Measurements from ENCODE around the gene CD300C. TPM values are rescaled to one million over a fixed set of nuclear protein-coding genes. Genes with fewer than 3 reads are reported as not detected.
"Not testable (repeated sequence)": the region's sequence is repeated elsewhere in the genome, so short reads cannot be mapped to it uniquely, and the experiment has no call there.

CD300C gene
- total RNA-seq, 4 donors from 2014 or later: 0.59 to 1.8 (median 1.7) TPM; not detected in 1

DNA sequence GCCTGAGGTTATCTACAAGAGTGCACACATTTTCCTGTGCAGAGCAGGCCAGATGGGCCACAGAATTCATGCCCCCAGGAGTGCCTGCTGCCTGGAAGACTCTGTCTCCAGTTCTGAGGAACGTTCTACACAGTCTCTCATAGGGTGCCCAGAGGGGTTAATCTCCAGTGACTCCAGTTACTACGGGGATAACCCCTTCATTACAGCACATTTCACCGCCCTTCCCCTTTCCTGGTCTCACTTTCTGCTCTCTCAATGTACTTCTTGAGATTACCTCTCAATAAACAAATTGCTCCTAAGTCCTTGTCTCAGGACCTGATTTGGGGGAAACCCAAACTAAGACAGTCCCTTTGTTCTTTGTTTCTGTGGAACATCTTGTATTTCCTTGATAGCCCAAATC, 15.7 kb upstream of the CD300C start:
- Histone ChIP-seq H3K27ac (no peak overlapping the region), H3K36me3 (no peaks in the 10 kb centered on the region), H3K9me3 (no peaks in the 10 kb centered on the region), H3K27me3 (peaks cover 0 to 3% of the 10 kb centered on the region in 2 donors), H3K4me3 (no peak overlapping the region), H3K4me1 (no peaks in the 10 kb centered on the region)
- no peak for DNase-seq (ENCODE audit: low spot score in 2 of 2)
- TF ChIP-seq EP300 (IDR thresholded peaks at IDR 0.05) (no peak), POLR2A (IDR thresholded peaks at IDR 0.05) (no peak)
- TF ChIP-seq, protein P1, sequence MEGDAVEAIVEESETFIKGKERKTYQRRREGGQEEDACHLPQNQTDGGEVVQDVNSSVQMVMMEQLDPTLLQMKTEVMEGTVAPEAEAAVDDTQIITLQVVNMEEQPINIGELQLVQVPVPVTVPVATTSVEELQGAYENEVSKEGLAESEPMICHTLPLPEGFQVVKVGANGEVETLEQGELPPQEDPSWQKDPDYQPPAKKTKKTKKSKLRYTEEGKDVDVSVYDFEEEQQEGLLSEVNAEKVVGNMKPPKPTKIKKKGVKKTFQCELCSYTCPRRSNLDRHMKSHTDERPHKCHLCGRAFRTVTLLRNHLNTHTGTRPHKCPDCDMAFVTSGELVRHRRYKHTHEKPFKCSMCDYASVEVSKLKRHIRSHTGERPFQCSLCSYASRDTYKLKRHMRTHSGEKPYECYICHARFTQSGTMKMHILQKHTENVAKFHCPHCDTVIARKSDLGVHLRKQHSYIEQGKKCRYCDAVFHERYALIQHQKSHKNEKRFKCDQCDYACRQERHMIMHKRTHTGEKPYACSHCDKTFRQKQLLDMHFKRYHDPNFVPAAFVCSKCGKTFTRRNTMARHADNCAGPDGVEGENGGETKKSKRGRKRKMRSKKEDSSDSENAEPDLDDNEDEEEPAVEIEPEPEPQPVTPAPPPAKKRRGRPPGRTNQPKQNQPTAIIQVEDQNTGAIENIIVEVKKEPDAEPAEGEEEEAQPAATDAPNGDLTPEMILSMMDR (IDR thresholded peaks at IDR 0.05): no peak
- 47 to 63% methylated on average over 3 of the region's 3 CpGs for WGBS, 2 donors

DNA sequence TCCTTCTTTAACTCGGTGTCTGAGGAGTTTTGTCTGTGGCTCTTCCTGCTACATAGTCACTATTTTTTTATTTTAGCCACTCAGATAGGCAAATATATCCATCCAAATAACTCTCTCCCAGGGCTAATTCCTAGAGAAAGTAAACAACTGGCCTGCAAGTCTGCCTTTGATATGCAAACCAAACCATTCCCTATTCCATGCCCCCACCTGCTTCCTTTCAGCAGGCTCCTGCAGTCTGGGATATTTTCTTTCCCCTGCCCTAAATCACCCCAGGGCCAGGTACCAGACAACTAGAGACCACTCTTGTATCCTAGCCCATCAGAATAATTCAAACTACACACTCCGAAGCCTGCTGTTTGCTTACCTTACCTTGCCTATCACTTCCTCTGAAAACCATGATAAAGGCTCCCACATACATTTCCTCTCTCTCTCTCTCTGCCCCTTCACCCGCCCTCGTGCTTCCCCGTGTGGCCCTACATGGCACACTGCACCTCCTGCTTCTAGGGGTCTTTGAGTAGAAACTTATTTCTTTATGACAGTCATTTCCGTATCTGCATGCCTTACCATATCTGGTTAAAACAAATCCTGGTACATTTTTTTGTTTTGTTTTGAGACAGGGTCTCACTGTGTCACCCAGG, 13.1 kb upstream of the CD300C start:
- H3K9me3 ChIP-seq: no peaks in the 10 kb centered on the region
- H3K27ac ChIP-seq: no peak overlapping the region
- TF ChIP-seq POLR2A (IDR thresholded peaks at IDR 0.05) (no peak), EP300 (IDR thresholded peaks at IDR 0.05) (no peak)
- TF ChIP-seq, protein P1 (IDR thresholded peaks at IDR 0.05): no peak
- peaks cover 0 to 3% of the 10 kb centered on the region in 2 donors for H3K27me3 ChIP-seq
- no peak for DNase-seq (ENCODE audit: low spot score in 2 of 2)
- no peaks in the 10 kb centered on the region for H3K36me3 ChIP-seq
- 74 to 75% methylated on average over 6 of the region's 6 CpGs for WGBS, 2 donors
- H3K4me1 ChIP-seq: no peaks in the 10 kb centered on the region
- H3K4me3 ChIP-seq: no peak overlapping the region

DNA sequence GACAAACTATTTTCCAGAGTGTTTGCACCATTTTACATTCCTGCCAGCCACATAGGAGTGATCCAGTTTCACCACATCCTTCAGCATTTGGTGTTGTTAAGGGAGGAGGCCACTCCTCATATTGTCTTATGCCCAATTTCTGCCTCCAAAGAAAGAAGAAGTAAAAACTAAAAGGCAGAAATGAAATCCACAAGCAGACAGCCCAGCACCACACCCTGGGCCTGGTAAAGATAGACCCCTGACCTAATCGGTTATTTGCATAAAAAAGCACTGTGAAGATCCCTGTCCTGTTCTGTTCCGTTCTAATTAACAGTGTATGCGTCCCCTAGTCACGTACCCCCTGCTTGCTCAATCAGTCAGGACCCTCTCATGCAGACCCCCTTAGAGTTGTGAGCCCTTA, 12.5 kb upstream of the CD300C start:
- not testable (repeated sequence) for H3K27ac ChIP-seq; H3K27me3 ChIP-seq; H3K4me3 ChIP-seq; H3K4me1 ChIP-seq; DNase-seq (ENCODE audit: low spot score in 2 of 2); H3K9me3 ChIP-seq; H3K36me3 ChIP-seq
- WGBS, 2 donors: 67 to 73% methylated on average over 4 of the region's 4 CpGs

DNA sequence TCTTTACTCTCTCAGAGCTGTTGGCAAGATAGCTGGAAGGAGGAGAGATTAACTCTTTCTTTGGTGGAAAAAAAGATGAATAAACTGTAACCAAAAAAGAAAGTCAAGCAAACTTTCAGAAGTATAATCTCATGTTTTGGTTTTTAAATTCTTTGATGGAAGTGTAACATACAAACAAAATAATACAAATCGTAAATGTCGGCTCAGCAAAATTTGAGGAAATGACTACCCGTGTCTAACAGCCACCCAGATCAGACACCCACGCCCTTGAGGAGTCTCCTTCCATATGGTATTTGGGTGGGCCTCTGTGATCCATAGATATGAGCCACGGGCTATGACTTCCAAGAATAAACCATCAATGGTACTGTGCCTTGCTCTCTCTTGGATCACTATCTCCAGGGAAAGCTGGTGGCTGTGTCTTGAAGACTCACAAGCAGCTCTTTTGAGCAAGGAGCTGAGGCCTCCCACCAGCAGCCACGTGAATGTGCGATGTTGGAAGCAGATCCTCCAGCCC, 9.6 kb upstream of the CD300C start:
- TF ChIP-seq EP300 (IDR thresholded peaks at IDR 0.05): no peak
- H3K36me3 ChIP-seq: no peaks in the 10 kb centered on the region
- no peaks in the 10 kb centered on the region for H3K4me1 ChIP-seq
- H3K9me3 ChIP-seq: no peaks in the 10 kb centered on the region
- DNase-seq (ENCODE audit: low spot score in 2 of 2): no peak
- no peak overlapping the region for H3K4me3 ChIP-seq
- WGBS, 2 donors: 67 to 73% methylated on average over 7 of the region's 7 CpGs
- no peak overlapping the region for H3K27ac ChIP-seq
- H3K27me3 ChIP-seq: peaks cover 0 to 3% of the 10 kb centered on the region in 2 donors

DNA sequence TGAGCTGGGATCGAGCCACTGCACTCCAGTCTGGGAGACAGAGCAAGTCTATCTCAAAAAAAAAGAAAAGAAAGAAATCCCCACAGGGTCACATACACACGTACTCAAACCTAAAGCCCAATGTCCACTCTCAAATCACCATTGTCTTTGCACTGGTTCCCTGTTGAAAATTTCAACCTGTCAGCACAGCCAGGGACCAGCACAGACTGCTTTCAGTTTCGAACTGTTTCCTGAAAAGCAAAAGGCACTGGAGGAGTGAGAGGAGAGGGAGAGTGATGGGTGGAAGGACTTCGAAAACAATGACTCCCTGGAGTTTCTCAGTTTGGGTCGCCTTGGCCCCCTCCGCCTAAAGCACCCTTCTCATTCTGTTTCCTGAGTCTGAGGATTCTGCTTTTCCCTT, 9.0 kb upstream of the CD300C start:
- Histone ChIP-seq H3K27ac (no peak overlapping the region), H3K36me3 (no peaks in the 10 kb centered on the region), H3K9me3 (no peaks in the 10 kb centered on the region), H3K4me1 (no peaks in the 10 kb centered on the region), H3K27me3 (peaks cover 0 to 3% of the 10 kb centered on the region in 2 donors), H3K4me3 (no peak overlapping the region)
- WGBS, 2 donors: 59 to 60% methylated on average over 6 of the region's 6 CpGs
- TF ChIP-seq EP300 (IDR thresholded peaks at IDR 0.05): no peak
- TF ChIP-seq, protein P1 (IDR thresholded peaks at IDR 0.05): no peak
- TF ChIP-seq POLR2A (IDR thresholded peaks at IDR 0.05): no peak
- no peak for DNase-seq (ENCODE audit: low spot score in 2 of 2)

DNA sequence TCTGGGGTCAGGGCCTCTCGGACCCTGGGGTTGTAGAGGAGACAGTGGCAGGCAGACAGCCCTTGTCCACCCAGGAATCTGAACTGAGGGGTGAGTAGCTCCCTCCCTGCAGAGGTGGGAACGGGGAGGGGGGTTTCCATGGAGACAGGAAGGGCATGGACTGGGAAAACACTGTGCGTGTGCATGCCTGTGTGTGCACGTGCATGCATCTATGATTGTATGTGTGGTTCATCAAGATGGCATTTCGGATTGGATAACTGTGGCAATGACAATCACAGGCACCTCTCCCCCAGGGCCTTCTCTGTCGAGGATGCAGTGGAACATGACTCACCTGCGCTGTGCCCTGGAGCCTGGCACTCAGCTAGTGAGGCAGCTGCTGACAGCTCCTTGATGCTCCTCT, 6.1 kb upstream of the CD300C start:
- 43 to 60% methylated on average over 4 to 7 of the region's 7 CpGs for WGBS, 2 donors
- TF ChIP-seq, protein P1 (IDR thresholded peaks at IDR 0.05): no peak
- TF ChIP-seq EP300 (IDR thresholded peaks at IDR 0.05) (no peak), POLR2A (IDR thresholded peaks at IDR 0.05) (no peak)
- no peaks in the 10 kb centered on the region for H3K27me3 ChIP-seq
- no peaks in the 10 kb centered on the region for H3K9me3 ChIP-seq
- DNase-seq (ENCODE audit: low spot score in 2 of 2): no peak
- H3K4me1 ChIP-seq: no peaks in the 10 kb centered on the region
- no peak overlapping the region for H3K4me3 ChIP-seq
- H3K27ac ChIP-seq: no peak overlapping the region
- no peaks in the 10 kb centered on the region for H3K36me3 ChIP-seq
